Measurements from ENCODE around the gene ZNF469.

Gene ZNF469

GRCh38 chr16:88413631-88414030 lies 30.9 kb downstream of the ZNF469 start:
- no peak for DNase-seq

GRCh38 chr16:88414521-88415380 lies 32.0 kb downstream of the ZNF469 start:
- no peak for DNase-seq

GRCh38 chr16:88415381-88415705 lies 32.6 kb downstream of the ZNF469 start:
- no peak for DNase-seq

- DNase-seq = no peak
Observed at GRCh38 chr16:88415713-88416323, 33.1 kb downstream of the ZNF469 start.

GRCh38 chr16:88416686-88417085 lies 33.9 kb downstream of the ZNF469 start:
- no peak for DNase-seq

GRCh38 chr16:88417684-88418476 lies 35.1 kb downstream of the ZNF469 start:
- no peak for DNase-seq

GRCh38 chr16:88418869-88419268 lies 36.1 kb downstream of the ZNF469 start:
- no peak for DNase-seq

- DNase-seq = no peak
Observed at GRCh38 chr16:88419790-88420189, 37.0 kb downstream of the ZNF469 start.

- DNase-seq = no peak
Observed at GRCh38 chr16:88420496-88420895, 37.7 kb downstream of the ZNF469 start.

- DNase-seq = no peak
Observed at GRCh38 chr16:88421301-88421700, 38.5 kb downstream of the ZNF469 start.

- no peak for DNase-seq
Observed at GRCh38 chr16:88421871-88422433, 39.2 kb downstream of the ZNF469 start.

GRCh38 chr16:88422733-88423447 lies 40.1 kb downstream of the ZNF469 start:
- no peak for DNase-seq

GRCh38 chr16:88423448-88423850 lies 40.7 kb downstream of the ZNF469 start:
- no peak for DNase-seq

- DNase-seq = no peak
Observed at GRCh38 chr16:88424587-88425235, 42.0 kb downstream of the ZNF469 start.

GRCh38 chr16:88426018-88426417 lies 43.3 kb downstream of the ZNF469 start:
- no peak for DNase-seq

- DNase-seq = no peak
Observed at GRCh38 chr16:88427376-88427775, 44.6 kb downstream of the ZNF469 start.

- DNase-seq = no peak
Observed at GRCh38 chr16:88428156-88428555, 45.4 kb downstream of the ZNF469 start.

- no peak for DNase-seq
Observed at GRCh38 chr16:88428616-88429386, 46.0 kb downstream of the ZNF469 start.

GRCh38 chr16:88429387-88430184 lies 46.8 kb downstream of the ZNF469 start:
- no peak for DNase-seq

GRCh38 chr16:88430185-88430523 lies 47.4 kb downstream of the ZNF469 start:
- no peak for DNase-seq
